Endothelial cell (in vitro differentiated cells): ENCODE results near the gene HIPK3. TPM values are rescaled to one million over a fixed set of nuclear protein-coding genes. Genes with fewer than 3 reads are reported as not detected.
A peak's percentile ranks its signal among the peaks of the same experiment; 100 is the strongest.
"Not testable (repeated sequence)": the region's sequence is repeated elsewhere in the genome, so short reads cannot be mapped to it uniquely, and the experiment has no call there.

Experiments used
- DNase-seq: peaks from one replicate; pipeline ENCODE4 v3.0.0; 2021; ENCODE audit warnings: low spot score
- H3K27ac Mint-ChIP-seq: one replicate; pipeline ENCODE4 v1.8.0; 2021; ENCODE audit warnings: mixed read lengths, inconsistent platforms; ENCODE audit not compliant: unreplicated experiment
- H3K27me3 Mint-ChIP-seq: one replicate; pipeline ENCODE4 v1.8.0; 2021; ENCODE audit warnings: mild to moderate bottlenecking, moderate library complexity, mixed read lengths, inconsistent platforms; ENCODE audit not compliant: unreplicated experiment
- H3K36me3 Mint-ChIP-seq: one replicate; pipeline ENCODE4 v1.8.0; 2021; ENCODE audit warnings: mild to moderate bottlenecking, low read depth, mixed read lengths, inconsistent platforms; ENCODE audit not compliant: unreplicated experiment
- H3K4me1 Mint-ChIP-seq: one replicate; pipeline ENCODE4 v1.8.0; 2021; ENCODE audit warnings: mild to moderate bottlenecking, mixed read lengths, inconsistent platforms; ENCODE audit not compliant: unreplicated experiment
- H3K4me3 Mint-ChIP-seq: one replicate; pipeline ENCODE4 v1.8.0; 2021; ENCODE audit warnings: mild to moderate bottlenecking, mixed read lengths, inconsistent platforms; ENCODE audit not compliant: unreplicated experiment
- H3K9me3 Mint-ChIP-seq: one replicate; pipeline ENCODE4 v1.8.0; 2021; ENCODE audit warnings: mixed read lengths, inconsistent platforms; ENCODE audit not compliant: unreplicated experiment
- CTCF ChIP-seq: fragments of 200-600 bp; sonication (generic); IDR thresholded peaks from one replicate; pipeline ENCODE4 v1.5.0; 2021; ENCODE audit warnings: antibody characterized with exemption; ENCODE audit not compliant: unreplicated experiment
- total RNA-seq: library from RNA; stranded (reverse); fragmentation: NEBNext Ultra II Directional; extraction: Animal tissue kit (Norgen Biotek cat#: 25700); gene quantifications from one replicate; pipeline ENCODE4 v1.2.1, GENCODE V29; 2021; ENCODE audit not compliant: unreplicated experiment

HIPK3 gene
- total RNA-seq, 1 donor from 2014 or later, result 70.2 TPM

GRCh38 chr11:33227578-33228261, 29.5 kb upstream of the HIPK3 start:
- Mint-ChIP-seq H3K36me3 (no peaks in the 10 kb centered on the region), H3K4me3 (no peak overlapping the region), H3K4me1 (no peaks in the 10 kb centered on the region), H3K27ac (no peak overlapping the region), H3K9me3 (no peaks in the 10 kb centered on the region), H3K27me3 (peaks cover 2% of the 10 kb centered on the region)
- no peak for TF ChIP-seq CTCF
- DNase-seq, result no peak

GRCh38 chr11:33234397-33235190, 22.6 kb upstream of the HIPK3 start:
- no peak overlapping the region for H3K4me3 Mint-ChIP-seq
- no peaks in the 10 kb centered on the region for H3K9me3 Mint-ChIP-seq
- no peak for DNase-seq
- no peak for TF ChIP-seq CTCF
- no peak overlapping the region for H3K27ac Mint-ChIP-seq
- no peaks in the 10 kb centered on the region for H3K27me3 Mint-ChIP-seq
- H3K36me3 Mint-ChIP-seq, result no peaks in the 10 kb centered on the region
- peaks cover 5% of the 10 kb centered on the region for H3K4me1 Mint-ChIP-seq

GRCh38 chr11:33237039-33237597, 20.1 kb upstream of the HIPK3 start:
- peaks cover 2% of the 10 kb centered on the region for H3K27me3 Mint-ChIP-seq
- no peak for DNase-seq

GRCh38 chr11:33242575-33242974, 14.6 kb upstream of the HIPK3 start:
- no peak for DNase-seq
- peak overlapping the region; percentile 43 for H3K4me3 Mint-ChIP-seq
- peak overlapping the region; percentile 36 for H3K27ac Mint-ChIP-seq
- no peaks in the 10 kb centered on the region for H3K4me1 Mint-ChIP-seq
- H3K27me3 Mint-ChIP-seq, result peaks cover 2% of the 10 kb centered on the region
- no peak for TF ChIP-seq CTCF
- H3K9me3 Mint-ChIP-seq, result no peaks in the 10 kb centered on the region
- H3K36me3 Mint-ChIP-seq, result peaks cover 5% of the 10 kb centered on the region

More at GRCh38 chr11:33237039-33237597, 20.1 kb upstream of the HIPK3 start:
- Mint-ChIP-seq H3K4me3 (no peak overlapping the region), H3K4me1 (peaks cover 5% of the 10 kb centered on the region), H3K27ac (no peak overlapping the region), H3K9me3 (no peaks in the 10 kb centered on the region), H3K36me3 (no peaks in the 10 kb centered on the region)
- no peak for TF ChIP-seq CTCF

- not testable (repeated sequence) for H3K4me3 Mint-ChIP-seq, H3K27ac Mint-ChIP-seq, H3K9me3 Mint-ChIP-seq, DNase-seq, H3K36me3 Mint-ChIP-seq, H3K4me1 Mint-ChIP-seq, H3K27me3 Mint-ChIP-seq
These were observed 13.5 kb upstream of the HIPK3 start for GRCh38 chr11:33243654-33244053.
